Tibial artery (tissue), 4 donors: Measurements from ENCODE around the gene RAB6A.
"Not testable (repeated sequence)": the region's sequence is repeated elsewhere in the genome, so short reads cannot be mapped to it uniquely, and the experiment has no call there.

ENCODE experiments used
- DNase-seq, 2 donors: peaks; one replicate each; pipeline ENCODE4 v3.0.0-alpha.2; 2019
- H3K27ac ChIP-seq, 2 donors: fragments of 200-600 bp; sonication (generic) in 1 of 2; 1 replicate in 1 of 2; 2 replicates in 1 of 2; pipeline ENCODE4 v1.5.1; 2018 to 2019; ENCODE audit warnings: mild to moderate bottlenecking in 1 of 2
- H3K27me3 ChIP-seq, 2 donors: fragments of 200-600 bp; sonication (generic) in 1 of 2; one replicate each; pipeline versions ENCODE4 v1.5.1 to v1.6.0; 2016 to 2019
- H3K36me3 ChIP-seq, 3 donors: fragments of 200-600 bp; sonication (generic) in 2 of 3; one replicate each; pipeline ENCODE4 v1.5.1; 2016 to 2019; ENCODE audit warnings: mild to moderate bottlenecking in 2 of 3
- H3K4me1 ChIP-seq, 4 donors: fragments of 200-600 bp; sonication (generic) in 2 of 4; 1 replicate in 3 of 4; 2 replicates in 1 of 4; pipeline ENCODE4 v1.5.1; 2016 to 2019
- H3K4me3 ChIP-seq, 2 donors: fragments of 200-600 bp; sonication (generic) in 1 of 2; 1 replicate in 1 of 2; 2 replicates in 1 of 2; pipeline ENCODE4 v1.5.1; 2018 to 2019; ENCODE audit warnings: mild to moderate bottlenecking in 2 of 2
- H3K9me3 ChIP-seq, 3 donors: fragments of 200-600 bp; sonication (generic) in 1 of 3; one replicate each; pipeline ENCODE4 v1.5.1; 2016 to 2019
- CTCF ChIP-seq, 2 experiments: fragments of 200-600 bp in 1 of 2; fragments of 450-650 bp in 1 of 2; IDR thresholded peaks; one replicate each; pipeline ENCODE4 v1.5.1; 2017 to 2019; ENCODE audit warnings: antibody characterized with exemption in 2 of 2, mild to moderate bottlenecking in 1 of 2, moderate library complexity in 1 of 2
- intact Hi-C: fragments of 100-400 bp; cut with DNase I; formaldehyde crosslinking; loops from one replicate; pipeline ENCODE4 v1.15.0; 2023; ENCODE audit warnings: low total_unique reads

RAB6A gene

DNA sequence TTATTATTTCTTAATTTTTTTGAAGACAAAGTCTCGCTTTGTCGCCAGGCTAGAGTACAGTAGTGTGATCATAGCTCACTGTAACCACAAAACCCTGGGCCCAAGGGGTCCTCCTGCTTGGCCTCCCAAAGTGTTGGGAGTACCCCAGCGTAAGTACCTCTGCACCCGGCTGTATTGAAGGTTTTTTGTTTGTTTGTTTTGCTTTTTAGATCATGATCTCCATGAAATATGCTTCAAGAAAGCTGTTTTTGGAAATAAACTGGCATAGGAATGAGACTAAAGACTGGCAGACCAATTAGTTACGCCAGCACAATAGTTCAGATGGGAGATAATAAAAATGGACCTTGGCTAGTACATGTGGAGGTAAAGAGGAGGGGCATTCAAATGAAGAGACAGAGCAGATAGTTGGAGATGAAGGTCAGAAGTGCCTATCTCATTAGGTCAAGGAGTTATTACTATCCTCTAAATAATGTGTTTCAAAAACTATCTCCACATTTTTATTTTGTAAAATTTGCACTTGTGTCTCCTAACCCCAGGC is 22.7 kb upstream of the RAB6A start:
- peaks cover 0 to 12% (median 2%) of the 10 kb centered on the region in 4 donors for H3K4me1 ChIP-seq
- H3K27ac ChIP-seq = no peak overlapping the region
- H3K9me3 ChIP-seq = no peaks in the 10 kb centered on the region
- TF ChIP-seq CTCF (IDR thresholded peaks at IDR 0.05) = no peak
- no peaks in the 10 kb centered on the region for H3K27me3 ChIP-seq
- H3K36me3 ChIP-seq = no peaks in the 10 kb centered on the region
- intact Hi-C loops = no loop called here
- DNase-seq = no peak
- H3K4me3 ChIP-seq = no peak overlapping the region

DNA sequence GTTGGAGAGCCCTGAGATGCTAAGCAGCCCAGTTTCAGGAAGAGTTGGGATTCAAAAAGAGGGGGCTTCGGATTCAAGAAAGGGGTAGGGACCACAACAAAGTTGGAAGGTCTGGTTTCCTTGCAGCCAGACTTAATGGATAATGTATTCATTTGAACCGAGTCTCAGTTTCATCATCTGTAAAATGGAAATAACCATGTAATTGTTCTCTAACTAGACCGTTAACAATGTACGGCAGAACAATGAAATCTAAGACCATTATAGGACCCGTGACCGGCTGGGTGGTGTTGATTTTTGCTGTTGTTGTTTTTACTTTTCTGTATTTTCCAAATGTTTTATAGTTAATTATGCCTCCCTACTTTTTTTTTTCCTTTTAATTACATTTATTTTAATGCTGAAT is 20.4 kb upstream of the RAB6A start:
- no peak for TF ChIP-seq CTCF (IDR thresholded peaks at IDR 0.05)
- H3K4me1 ChIP-seq = peaks cover 0 to 3% (median 0%) of the 10 kb centered on the region in 4 donors
- H3K9me3 ChIP-seq = no peaks in the 10 kb centered on the region
- no peaks in the 10 kb centered on the region for H3K27me3 ChIP-seq
- H3K4me3 ChIP-seq = no peak overlapping the region
- H3K36me3 ChIP-seq = no peaks in the 10 kb centered on the region
- no peak overlapping the region for H3K27ac ChIP-seq
- intact Hi-C loops = no loop called here
- no peak for DNase-seq

GRCh38 chr11:73779084-73779902 is 18.4 kb upstream of the RAB6A start:
- peak overlapping the region; percentile 55 to 59 for H3K4me3 ChIP-seq
- H3K36me3 ChIP-seq = no peaks in the 10 kb centered on the region
- H3K4me1 ChIP-seq = peaks cover 0 to 3% (median 0%) of the 10 kb centered on the region in 4 donors
- peak overlapping the region; percentile 86 for H3K27ac ChIP-seq
- no peaks in the 10 kb centered on the region for H3K27me3 ChIP-seq
- DNase-seq = peak; percentile 99
- no peaks in the 10 kb centered on the region for H3K9me3 ChIP-seq
- intact Hi-C loops = no loop called here
- TF ChIP-seq CTCF (IDR thresholded peaks at IDR 0.05) = peak in 1 of 2 experiments; percentile 10

- H3K4me3 ChIP-seq, H3K36me3 ChIP-seq, H3K27ac ChIP-seq, intact Hi-C loops, H3K27me3 ChIP-seq, DNase-seq, H3K9me3 ChIP-seq, H3K4me1 ChIP-seq: not testable (repeated sequence)
These were observed 9.9 kb upstream of the RAB6A start for GRCh38 chr11:73770811-73771210.

GRCh38 chr11:73766763-73767162 is 5.9 kb upstream of the RAB6A start:
- TF ChIP-seq CTCF (IDR thresholded peaks at IDR 0.05) = no peak
- intact Hi-C loops = no loop called here
- no peak overlapping the region for H3K27ac ChIP-seq
- H3K4me3 ChIP-seq = no peak overlapping the region
- H3K36me3 ChIP-seq = no peaks in the 10 kb centered on the region
- H3K27me3 ChIP-seq = peaks cover 0 to 3% of the 10 kb centered on the region in 2 donors
- no peaks in the 10 kb centered on the region for H3K4me1 ChIP-seq
- no peak for DNase-seq
- H3K9me3 ChIP-seq = no peaks in the 10 kb centered on the region

GRCh38 chr11:73762732-73763131 is 1.9 kb upstream of the RAB6A start:
- H3K27me3 ChIP-seq = peaks cover 0 to 3% of the 10 kb centered on the region in 2 donors
- H3K36me3 ChIP-seq = no peaks in the 10 kb centered on the region
- TF ChIP-seq CTCF (IDR thresholded peaks at IDR 0.05) = no peak
- no peak overlapping the region for H3K27ac ChIP-seq
- H3K9me3 ChIP-seq = no peaks in the 10 kb centered on the region
- no peak for DNase-seq
- intact Hi-C loops = no loop called here
- H3K4me3 ChIP-seq = no peak overlapping the region
- peaks cover 0 to 19% (median 12%) of the 10 kb centered on the region in 4 donors for H3K4me1 ChIP-seq
